GM19455 (cell line): ENCODE results near the gene SAPCD1.

Experiments used
- ATAC-seq: cut with Tn5 transposase; IDR thresholded peaks from one replicate; pipeline ENCODE4 v1.9.1; 2021; ENCODE audit not compliant: unreplicated experiment

The SAPCD1 gene

DNA sequence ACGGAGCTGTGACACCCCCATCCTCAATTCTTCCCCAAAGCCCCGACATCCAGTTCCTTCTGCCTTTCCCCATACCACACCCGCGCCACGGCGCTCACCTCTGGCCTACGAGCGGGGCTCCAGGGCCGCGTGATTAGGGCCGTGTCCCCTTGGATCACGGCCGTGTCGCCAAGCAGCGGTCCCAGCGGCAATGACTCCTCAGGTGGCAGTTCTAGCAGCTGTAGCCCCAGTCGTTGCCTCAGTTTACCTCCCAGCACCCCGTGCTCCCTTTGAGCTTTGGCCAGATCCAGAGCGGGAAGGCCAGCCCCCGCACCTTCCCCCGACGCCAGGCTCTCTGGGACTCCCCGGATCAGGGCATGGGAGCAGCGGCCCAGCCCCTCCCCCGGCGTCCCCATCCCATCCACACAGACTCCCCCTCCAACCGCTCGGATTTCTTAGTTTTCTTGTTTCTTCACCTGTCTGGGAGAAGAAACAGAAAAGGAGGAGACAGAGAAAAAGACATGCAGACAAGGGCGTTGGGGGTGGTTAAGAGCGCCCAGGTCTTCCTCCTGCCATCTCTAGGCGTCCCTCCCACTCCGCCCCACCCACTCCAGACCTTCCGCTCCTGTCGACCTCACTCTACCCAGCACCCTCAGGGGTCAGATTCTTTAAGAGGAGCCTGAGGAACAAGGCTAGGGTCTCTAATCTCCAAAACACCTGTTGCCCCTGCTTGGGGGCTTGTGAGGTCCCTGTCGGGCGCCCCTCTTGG is 33.5 kb upstream of the SAPCD1 start, which contains the start of gene DDAH2:
TSS of gene DDAH2 (minus strand) at position 533 of the 748 bp plus-strand sequence. CDS start at position 395, 138 bp downstream.
- no peak for ATAC-seq

DNA sequence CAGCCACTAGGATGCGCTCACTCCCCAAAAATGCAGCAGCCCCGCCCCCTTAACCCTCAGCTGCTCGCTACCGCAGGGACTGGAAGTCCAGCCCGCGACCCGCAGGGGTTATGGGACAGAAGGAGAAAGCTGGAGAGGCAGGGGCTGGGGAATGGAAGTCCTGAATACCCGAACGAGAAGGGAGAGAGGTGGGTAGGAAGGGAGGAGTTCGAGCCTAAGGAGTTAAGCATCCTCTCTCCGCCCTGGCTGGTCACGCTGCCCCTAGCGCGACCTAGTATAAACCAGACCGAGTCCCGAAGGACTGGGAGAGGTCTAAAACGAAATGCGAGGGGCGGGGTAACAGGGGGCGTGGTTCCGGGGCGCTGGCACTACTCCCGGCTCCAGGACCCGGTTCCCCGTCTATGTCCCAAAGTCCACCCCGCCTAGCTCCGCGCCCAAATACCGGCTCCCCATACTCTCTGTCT is 32.9 kb upstream of the SAPCD1 start:
- peak; percentile 42 for ATAC-seq

DNA sequence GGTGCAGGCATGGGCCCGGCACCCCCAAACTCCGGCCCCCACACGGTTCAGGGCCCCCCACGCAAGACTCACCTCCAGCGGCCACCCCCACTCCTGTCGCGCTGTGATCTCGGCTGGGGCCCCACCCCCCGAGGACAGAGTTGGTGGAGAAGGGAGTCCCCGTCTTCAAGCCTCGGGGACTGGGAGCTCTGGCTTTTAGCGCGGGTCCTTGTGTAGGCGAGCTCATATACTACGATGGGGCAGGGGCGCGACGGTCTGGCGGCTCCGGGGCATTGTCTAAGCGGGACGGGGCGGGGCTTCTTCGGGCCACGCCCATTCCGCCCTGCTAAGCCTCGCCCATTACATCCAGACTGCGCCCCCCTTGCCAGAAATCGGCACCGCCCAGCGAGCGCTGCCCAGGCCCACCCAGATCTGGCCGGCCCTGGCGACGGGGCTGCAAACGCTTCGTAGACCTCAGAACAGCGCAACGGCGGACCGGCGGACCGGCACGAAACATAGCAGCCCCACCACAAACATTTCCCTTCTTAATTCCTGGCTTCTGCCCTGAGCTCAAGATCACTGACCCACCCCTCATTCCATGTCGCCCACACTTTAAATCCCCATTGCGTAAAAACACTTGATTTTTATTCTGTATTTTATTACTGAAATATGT is 32.4 kb upstream of the SAPCD1 start:
- peak; percentile 35 for ATAC-seq

DNA sequence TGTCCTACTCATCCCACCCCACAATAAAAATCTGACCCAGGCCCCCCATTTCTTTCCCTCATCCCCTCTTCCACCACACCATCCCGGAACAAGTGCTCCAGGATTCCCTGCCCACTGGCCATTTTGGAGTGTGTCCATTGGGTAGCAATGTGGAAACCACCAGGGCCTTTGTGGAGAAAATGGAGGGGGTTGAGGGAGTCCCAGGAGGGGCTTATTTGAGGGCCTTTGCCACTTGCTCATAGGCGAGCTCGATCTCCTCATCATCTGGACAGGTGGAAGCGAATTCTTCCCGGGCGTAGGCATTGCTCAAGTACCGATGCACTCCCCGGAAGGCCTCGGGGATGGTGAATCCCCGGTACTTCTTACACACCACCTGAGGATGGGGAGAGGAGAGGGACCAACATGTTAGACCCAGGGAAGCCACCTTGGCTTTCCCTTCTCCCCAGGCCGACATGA is 31.8 kb upstream of the SAPCD1 start:
- no peak for ATAC-seq

DNA sequence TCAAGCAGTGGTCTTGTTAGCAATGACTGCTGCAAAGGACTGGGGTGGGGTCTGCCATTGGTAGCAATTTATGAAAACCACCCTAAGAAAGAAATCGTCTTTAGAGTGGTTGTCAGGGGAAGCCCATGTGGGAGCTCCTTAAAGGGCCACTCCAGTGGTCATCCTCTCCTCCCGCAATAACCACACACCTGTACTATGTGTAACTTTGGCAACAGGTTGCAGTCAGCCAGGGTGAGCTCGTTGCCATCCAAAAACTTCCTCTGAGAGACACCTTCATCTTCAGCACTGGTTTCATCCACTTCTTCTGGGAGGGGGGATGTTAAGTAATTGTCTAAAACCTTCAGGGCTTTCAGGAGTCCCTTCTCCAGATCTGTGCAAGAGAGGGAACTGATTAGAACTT is 30.4 kb upstream of the SAPCD1 start:
- no peak for ATAC-seq

DNA sequence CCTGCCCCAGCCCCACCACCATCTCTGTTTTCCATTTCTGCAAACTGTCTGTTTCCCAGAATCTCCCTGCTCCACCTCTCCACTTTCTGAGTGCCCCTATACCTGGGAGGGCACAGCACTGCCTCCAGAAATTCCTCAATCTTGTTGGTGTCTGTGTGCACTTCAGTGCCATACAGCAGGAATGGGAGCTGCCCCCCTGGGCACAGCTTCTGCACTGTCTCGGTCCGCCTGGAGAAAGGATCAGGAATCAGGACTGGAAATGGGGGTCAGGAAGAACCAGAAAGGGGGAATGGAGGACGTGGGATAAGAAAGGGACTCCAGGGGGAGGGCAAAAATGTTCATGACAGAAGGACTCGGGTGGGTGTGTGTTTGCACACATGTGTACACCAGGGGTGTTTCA is 28.7 kb upstream of the SAPCD1 start:
- no peak for ATAC-seq

DNA sequence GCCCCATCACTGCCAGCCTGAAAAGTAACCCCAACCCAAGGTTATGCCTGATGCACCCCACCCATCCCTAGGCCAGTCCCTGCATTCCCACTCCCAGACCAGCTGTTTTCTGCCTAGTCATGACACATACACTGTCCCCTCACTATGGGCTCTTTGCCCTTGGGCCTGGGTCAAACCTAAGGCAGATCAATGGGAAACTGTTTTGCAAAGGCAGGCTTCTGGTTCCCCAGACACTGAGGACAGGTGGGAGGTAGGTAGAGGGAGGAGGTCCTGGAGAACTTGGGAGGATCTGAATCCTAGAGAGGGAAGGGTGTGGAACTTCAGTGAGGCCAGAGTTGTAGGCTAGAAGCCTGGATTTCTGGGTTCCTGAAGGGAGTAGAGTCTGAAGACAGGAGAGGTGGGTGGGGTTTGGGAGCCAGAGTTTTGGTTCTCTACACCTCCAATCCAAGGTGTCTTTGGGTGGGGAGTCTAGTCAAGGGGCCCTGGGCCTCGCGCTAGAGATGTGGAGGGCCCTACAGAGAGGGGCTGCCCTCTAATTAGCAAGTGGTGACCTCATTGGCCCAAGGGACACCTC is 28.1 kb upstream of the SAPCD1 start:
- no peak for ATAC-seq

DNA sequence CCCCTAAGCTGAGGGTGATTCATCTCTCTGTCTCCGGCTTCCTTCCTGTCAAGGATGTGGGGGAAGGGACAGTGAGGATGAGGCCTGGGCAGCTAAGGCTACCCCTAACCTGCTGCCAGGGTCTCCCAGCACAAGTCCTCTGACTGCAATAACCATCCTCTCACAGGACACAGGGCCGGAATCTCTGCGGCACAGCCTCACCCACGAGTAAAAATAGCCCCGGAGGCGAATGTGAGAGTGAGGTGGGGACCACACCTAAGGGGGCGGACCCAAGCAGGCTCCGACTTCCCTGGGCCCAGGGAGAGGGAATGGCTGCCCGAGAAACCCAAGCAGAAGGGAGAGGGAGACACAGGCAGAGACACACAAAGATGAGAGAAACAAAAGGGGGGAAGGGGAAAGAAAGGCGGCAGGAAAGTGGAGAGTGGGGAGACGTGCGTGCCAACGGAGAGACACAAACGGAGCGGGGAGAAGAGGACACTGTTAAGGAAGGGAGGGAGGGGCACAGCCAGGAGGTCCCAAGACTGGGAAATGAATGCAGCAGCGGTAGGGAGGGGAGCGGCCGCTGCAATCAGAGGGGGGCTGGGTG is 27.5 kb upstream of the SAPCD1 start:
- no peak for ATAC-seq

DNA sequence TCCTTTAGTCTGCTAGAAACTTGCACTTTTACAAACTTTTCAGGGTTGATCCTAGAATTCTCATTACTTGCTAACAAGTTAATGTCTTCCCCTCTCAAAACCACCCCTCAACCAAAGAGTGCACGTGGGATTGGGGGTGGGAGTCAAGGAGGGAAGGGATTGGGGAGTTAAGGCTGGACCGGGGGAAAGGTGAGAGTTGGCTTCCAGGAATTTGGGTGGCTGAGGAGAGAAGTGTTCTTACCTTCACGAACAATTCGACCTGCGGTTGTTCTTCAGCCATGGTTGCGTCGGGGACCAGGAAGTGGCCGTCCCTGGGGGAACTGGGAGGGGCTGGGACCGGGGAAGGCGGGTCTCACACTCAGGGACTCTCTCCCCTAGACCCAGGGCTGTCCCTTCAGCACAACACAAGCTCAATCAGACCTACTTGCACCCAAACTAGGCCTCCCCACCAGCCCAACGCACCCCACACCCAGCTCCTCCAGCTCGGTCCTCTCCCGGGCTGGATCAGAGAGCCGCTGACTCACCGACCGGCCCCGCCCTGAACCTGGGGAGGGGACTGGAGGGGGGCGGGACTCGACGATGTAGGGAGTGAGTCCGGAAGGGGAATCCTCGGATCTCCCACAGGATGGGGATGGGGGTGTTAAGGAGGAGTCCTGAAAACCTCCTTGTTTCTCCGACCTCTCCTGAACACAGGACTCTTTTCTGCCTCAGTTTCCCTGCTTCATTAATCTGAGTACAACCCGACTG is 26.3 kb upstream of the SAPCD1 start, which contains the start of gene CLIC1:
TSS of gene CLIC1 (minus strand) at position 510 of the 747 bp plus-strand sequence. CDS start at position 280, 230 bp downstream.
- ATAC-seq = no peak

DNA sequence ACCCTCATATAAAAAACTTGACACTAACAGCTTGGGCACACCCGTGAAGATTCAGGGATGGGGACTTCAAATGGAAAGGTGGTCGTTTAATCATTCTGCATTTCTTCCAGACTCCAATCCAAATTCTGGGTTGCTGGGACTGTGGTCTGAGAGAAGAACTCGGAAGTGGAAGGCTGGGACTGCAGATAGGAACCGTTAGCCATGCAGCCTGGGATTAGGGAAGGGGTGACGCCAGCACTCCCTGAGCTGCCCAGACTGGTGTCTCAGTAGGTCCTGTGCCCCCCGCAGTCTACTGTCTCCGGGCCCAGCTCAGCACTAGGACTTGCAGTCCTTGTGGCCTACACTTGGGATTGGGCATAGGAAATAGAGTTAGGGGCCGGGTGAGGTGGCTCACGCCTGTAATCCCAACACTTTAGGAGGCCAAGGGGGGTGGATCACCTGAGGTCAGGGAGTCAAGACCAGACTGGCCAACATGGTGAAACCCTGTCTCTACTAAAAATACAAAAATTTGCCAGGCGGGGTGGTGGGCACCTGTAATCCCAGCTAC is 25.6 kb upstream of the SAPCD1 start:
- ATAC-seq = no peak

DNA sequence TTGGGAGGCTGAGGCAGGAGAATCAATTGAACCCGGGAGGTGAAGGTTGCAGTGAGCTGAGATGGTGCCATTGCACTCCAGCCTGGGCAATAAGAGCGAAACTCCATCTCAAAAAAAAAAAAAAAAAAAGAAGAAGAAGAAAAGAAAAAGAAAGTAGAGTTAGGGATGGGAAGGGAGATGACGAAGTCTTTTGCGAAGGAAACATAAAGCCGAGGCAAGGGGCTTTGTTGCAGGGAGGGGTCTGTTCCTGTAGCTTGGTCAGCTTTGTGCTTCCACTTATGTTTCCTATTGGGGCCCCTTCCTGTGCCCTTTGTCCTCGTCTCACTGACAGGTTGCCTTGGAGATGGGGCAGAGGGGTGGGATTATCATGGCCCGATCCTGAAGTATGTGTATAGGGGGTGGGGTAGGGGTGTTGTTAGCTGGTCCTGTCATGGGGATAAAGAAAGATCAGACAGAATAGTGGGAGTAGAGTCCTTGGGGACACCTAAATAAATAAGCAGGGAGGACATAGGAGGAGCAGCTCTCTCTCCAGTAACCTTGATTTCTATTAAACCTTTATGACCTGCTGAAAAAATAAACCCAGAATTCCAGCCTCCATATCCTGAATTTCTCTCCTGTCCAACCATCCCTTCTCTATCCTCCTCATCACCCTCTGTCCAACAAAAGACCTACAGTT is 25.0 kb upstream of the SAPCD1 start:
- ATAC-seq = no peak

DNA sequence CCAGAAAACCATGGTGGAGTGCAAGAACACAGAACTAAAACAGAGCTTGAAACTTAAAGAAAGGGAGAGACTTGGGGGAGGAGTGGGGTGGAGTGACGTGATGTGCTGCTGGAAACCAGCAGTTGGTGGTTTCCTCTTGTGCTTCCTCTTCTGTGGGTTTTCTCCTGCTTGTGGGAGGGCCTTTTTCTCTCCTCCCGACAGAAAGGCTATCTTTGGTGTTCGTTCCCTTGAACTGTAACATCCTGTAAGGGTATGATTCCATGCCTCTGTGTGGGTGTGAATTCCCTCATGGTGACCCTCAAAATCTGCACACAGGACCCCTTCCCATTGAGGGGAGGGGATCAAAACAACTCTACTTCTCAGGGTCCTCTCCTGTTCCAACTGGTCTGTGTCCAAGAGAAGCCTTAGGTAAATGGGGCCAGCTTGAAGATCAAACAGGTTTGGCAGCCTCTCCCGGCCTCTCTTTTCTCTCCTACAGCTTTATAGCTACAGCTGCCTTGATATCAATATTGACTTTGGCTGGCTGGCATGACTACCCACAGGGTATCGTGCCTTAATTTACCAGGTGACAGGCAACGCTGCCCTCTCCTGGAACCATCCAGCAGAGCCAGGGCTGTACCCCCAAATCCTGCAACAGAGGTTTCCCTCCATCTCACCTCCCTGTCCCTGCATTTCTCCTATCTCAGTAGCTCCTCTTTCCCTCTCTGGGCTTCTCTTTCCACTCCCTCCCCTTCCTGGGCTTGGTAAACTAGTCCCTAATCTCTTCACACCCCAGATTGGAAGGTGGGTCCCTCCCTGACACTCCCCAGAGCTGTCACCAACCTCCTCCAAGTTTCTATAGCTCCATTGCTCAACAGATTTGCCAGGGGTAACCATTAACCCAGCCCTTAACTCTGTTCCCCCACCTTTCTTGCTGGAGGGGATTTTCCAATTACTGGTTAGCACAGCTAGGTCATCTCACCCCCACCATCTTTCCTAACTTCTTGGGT is 24.2 kb upstream of the SAPCD1 start:
- no peak for ATAC-seq

DNA sequence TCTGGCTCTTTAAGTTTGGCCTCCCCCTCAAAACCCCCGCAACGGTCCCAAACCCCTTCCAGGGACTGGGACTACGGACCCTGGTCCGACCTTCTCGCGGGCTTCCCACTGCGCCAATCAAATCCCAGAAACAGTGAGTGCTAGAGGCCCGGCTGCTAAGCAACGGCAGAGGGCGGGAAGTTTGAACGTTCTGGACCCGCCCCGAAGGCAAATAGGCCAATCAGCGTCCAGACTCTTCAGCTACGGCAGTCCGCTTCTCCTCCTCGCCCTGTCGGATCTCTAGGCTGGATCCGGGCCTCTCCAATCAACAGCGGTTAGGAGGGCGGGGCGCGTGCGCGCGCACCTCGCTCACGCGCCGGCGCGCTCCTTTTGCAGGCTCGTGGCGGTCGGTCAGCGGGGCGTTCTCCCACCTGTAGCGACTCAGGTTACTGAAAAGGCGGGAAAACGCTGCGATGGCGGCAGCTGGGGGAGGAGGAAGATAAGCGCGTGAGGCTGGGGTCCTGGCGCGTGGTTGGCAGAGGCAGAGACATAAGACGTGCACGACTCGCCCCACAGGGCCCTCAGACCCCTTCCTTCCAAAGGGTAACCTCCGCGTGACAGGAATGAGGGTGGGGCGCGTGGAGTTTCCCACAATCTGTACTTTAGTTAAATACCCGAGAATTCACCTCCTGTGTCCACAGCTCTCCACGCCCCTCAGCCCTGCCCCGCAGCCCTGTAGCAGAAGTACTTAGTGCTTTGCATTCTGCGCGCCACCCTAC is 22.6 kb upstream of the SAPCD1 start, which contains the start of gene MSH5:
TSS of gene MSH5 (plus strand) at position 367 of the 758 bp plus-strand sequence. CDS start 462 bp downstream, outside the sequence.
- peak; percentile 80 for ATAC-seq

DNA sequence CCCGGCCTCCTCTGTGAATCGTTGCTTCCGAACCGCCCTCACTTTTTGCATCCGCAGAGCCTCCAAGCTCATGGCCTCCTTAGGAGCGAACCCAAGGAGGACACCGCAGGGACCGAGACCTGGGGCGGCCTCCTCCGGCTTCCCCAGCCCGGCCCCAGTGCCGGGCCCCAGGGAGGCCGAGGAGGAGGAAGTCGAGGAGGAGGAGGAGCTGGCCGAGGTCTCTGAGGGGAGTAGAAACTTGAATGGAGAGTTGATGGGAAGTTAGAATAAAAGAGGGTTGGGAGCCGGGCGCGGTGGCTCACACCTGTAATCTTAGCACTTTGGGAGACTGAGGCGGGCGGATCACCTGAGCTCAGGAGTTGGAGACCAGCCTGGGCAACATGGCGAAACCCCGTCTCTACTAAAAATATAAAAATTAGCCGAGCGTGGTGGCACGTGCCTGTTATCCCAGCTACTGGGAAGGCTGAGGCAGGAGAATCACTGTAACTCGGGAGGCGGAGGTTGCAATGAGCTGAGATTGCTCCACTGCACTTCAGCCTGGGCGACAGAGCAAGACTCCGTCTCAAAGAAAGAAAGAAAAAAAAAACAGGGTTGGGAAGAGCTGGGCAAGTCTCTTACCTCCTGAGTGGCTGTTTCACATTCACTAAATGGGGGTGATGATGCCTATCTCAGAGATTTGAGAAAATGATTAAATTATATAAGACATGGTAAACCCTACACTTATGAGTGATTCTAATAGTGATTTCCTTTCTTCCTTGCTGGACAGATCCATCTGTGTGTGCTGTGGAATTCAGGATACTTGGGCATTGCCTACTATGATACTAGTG is 21.8 kb upstream of the SAPCD1 start:
- ATAC-seq = no peak

DNA sequence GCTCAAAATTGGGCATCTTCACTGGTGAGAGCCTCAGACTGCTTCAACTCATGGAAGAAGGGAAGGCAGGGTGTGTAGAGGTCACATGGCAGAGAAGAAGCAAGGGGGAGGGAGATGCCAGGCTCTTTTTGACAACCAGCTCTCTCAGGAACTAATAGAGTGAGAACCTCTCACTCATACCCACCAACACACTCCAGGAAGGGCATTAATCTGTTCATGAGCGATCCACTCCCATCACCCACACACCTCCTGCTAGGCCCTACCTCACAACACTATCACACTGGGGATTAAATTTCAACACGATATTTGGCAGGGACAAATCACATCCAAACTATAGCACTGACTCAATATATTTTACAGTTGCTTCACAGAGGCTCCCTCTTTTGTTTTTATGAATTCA is 20.6 kb upstream of the SAPCD1 start:
- no peak for ATAC-seq

DNA sequence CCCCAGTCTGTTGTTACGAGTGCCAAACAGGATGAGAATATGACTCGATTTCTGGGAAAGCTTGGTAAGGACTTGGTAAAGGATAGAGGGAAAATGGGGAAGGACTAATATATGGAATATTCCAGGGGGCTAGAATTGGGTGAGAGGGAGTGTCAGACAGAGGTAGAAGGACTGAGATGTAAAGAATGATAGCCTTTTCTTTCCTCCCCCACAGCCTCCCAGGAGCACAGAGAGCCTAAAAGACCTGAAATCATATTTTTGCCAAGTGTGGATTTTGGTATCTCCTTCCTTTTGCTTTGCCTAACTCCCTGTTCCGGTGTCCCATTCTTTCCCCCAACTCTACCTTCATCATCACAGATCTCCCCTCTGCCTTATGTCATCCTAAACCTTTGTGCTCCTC is 19.6 kb upstream of the SAPCD1 start:
- ATAC-seq = no peak

DNA sequence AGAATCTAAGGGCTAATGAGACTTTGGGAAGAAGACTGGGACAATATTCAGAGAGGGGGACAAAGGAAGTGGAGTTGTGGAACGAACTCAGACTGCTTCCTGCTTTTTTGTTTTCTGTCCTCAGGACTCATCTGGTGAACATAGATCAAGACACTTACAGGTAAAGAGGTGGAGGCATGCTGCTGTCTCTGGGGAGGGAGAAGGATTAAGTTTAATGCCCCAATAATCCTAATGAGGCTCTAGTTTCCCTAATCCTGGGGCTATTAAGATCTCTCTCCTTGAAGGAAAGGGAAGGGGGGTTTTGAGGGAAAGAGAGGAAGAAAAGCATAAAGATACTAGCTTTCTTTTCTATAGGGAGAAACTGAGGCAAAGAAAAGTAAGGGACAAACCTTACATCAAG is 18.0 kb upstream of the SAPCD1 start:
- no peak for ATAC-seq
